Subcutaneous adipose tissue (tissue), 4 donors: ENCODE data around the gene HUS1B. TPM values are rescaled to one million over a fixed set of nuclear protein-coding genes. Genes with fewer than 3 reads are reported as not detected.

ENCODE experiments used
- CTCF ChIP-seq: fragments of 450-650 bp; IDR thresholded peaks from one replicate; pipeline ENCODE4 v1.5.1; 2016; ENCODE audit warnings: low read depth, mild to moderate bottlenecking, control low read depth, antibody characterized with exemption, moderate library complexity
- total RNA-seq, 4 donors: library from RNA; depleted of rRNA; stranded (reverse); fragments of >200 nt; gene quantifications; one replicate each; pipeline ENCODE4 v1.1.0, GENCODE V29; 2016

HUS1B gene
- total RNA-seq, 4 donors from 2014 or later = 2.7 to 5.5 (median 3.3) TPM

GRCh38 chr6:635233-635632 lies 21.7 kb downstream of the HUS1B start:
- no peak for TF ChIP-seq CTCF

- TF ChIP-seq CTCF = no peak
Observed at GRCh38 chr6:633611-634010, 23.3 kb downstream of the HUS1B start.

- TF ChIP-seq CTCF = no peak
Observed at GRCh38 chr6:628766-629165, 28.1 kb downstream of the HUS1B start.

- TF ChIP-seq CTCF = no peak
Observed at GRCh38 chr6:626236-626635, 30.7 kb downstream of the HUS1B start.

GRCh38 chr6:624979-625378 lies 31.9 kb downstream of the HUS1B start:
- no peak for TF ChIP-seq CTCF

- no peak for TF ChIP-seq CTCF
Observed at GRCh38 chr6:622462-622861, 34.4 kb downstream of the HUS1B start.

- TF ChIP-seq CTCF = no peak
Observed at GRCh38 chr6:621931-622330, 35.0 kb downstream of the HUS1B start.

- no peak for TF ChIP-seq CTCF
Observed at GRCh38 chr6:620950-621349, 36.0 kb downstream of the HUS1B start.
